GM12878 (cell line): ENCODE results near the gene KMO. TPM values are rescaled to one million over a fixed set of nuclear protein-coding genes. Genes with fewer than 3 reads are reported as not detected.

ENCODE experiments used
- ATAC-seq: fragments of 200-7000 bp; cut with Tn5 transposase; 3 replicates; pipeline ENCODE4 v1.9.1; 2020; ENCODE audit warnings: mild to moderate bottlenecking, moderate library complexity
- BruUV-seq: library from RNA; stranded (reverse); fragments of 400-500 nt; replicated peaks from 2 replicates; lab custom pipeline; 2021; lab: Mats Ljungman, UMichigan
- CTCF ChIA-PET: fragments of 300-600 bp; sonication (Branson Sonifier 250); formaldehyde crosslinking; extraction: SDS; loops from one replicate; lab custom pipeline; 2021; ENCODE audit warnings: inconsistent platforms; lab: Yijun Ruan, JAX
- POLR2A ChIA-PET: fragments of 350-600 bp; formaldehyde crosslinking; extraction: SDS; loops from one replicate; lab custom pipeline; 2021; ENCODE audit warnings: inconsistent platforms; lab: Charles Lee
- RAD21 ChIA-PET: fragments of 300-600 bp; sonication (Branson Sonifier 250); formaldehyde crosslinking; loops from one replicate; lab custom pipeline; 2023; ENCODE audit warnings: antibody characterized with exemption; ENCODE audit not compliant: unreplicated experiment; lab: Charles Lee
- SMC1A ChIA-PET: fragments of 300-600 bp; sonication (Branson Sonifier 250); formaldehyde crosslinking; loops from one replicate; lab custom pipeline; 2023; ENCODE audit not compliant: unreplicated experiment, uncharacterized antibody; lab: Charles Lee
- DNase-seq: peaks from one replicate; pipeline ENCODE4 v3.0.0-alpha.2; 2011; ENCODE audit warnings: low read depth, low spot score
- FAIRE-seq: peaks from 3 replicates; lab custom pipeline; 2011; peaks lifted over from hg19 to GRCh38; lab: Jason Lieb, UNC
- H2AFZ ChIP-seq: 2 replicates; pipeline ENCODE4 v1.6.0; 2011; ENCODE audit warnings: low read depth, low read length, control low read depth; ENCODE audit not compliant: control insufficient read depth
- H3K27ac ChIP-seq: 2 replicates; pipeline ENCODE4 v1.5.1; 2011; ENCODE audit warnings: control low read depth; ENCODE audit not compliant: control insufficient read depth, insufficient read depth
- H3K27me3 ChIP-seq, 2 experiments: replicated peaks in 1 of 2; 2 replicates each; pipeline versions ENCODE4 v1.6.0 to v1.6.1; 2011; ENCODE audit warnings: low read length in 1 of 2; ENCODE audit not compliant: control insufficient read depth in 2 of 2, insufficient read depth in 2 of 2
- H3K36me3 ChIP-seq, 2 experiments: 2 replicates each; pipeline ENCODE4 v1.5.1; 2011; ENCODE audit warnings: low read length in 1 of 2; ENCODE audit not compliant: control insufficient read depth in 2 of 2, insufficient read depth in 2 of 2
- H3K4me1 ChIP-seq: 2 replicates; pipeline ENCODE4 v1.6.1; 2011; ENCODE audit warnings: mild to moderate bottlenecking, low read length, moderate library complexity, mixed read lengths; ENCODE audit not compliant: control insufficient read depth, insufficient read depth
- H3K4me2 ChIP-seq: 2 replicates; pipeline ENCODE4 v1.6.0; 2011; ENCODE audit warnings: control low read depth; ENCODE audit not compliant: control insufficient read depth, insufficient read depth
- H3K4me3 ChIP-seq: fragments of 200-600 bp; sonication (generic); 2 replicates; pipeline ENCODE4 v1.5.1; 2016
- H3K79me2 ChIP-seq: 2 replicates; pipeline ENCODE4 v1.6.0; 2011; ENCODE audit warnings: low read length; ENCODE audit not compliant: control insufficient read depth, insufficient read depth
- H3K9ac ChIP-seq: 2 replicates; pipeline ENCODE4 v1.8.0; 2011; ENCODE audit warnings: low read length, control low read depth, mixed read lengths; ENCODE audit not compliant: control insufficient read depth, insufficient read depth
- H3K9me3 ChIP-seq: replicated peaks from 3 replicates; pipeline ENCODE4 v1.5.1; 2011; ENCODE audit warnings: mild to moderate bottlenecking, low read length; ENCODE audit not compliant: control insufficient read depth, insufficient read depth
- H4K20me1 ChIP-seq: 2 replicates; pipeline ENCODE4 v1.6.0; 2011; ENCODE audit not compliant: control insufficient read depth, insufficient read depth
- ASH2L ChIP-seq: fragments of 300-600, 200-600 bp; sonication (generic); IDR thresholded peaks from 2 replicates; pipeline ENCODE4 v1.6.1; 2017; ENCODE audit warnings: low read depth, mild to moderate bottlenecking, borderline replicate concordance
- BHLHE40 ChIP-seq, 2 experiments: fragments of 450-650 bp in 1 of 2; IDR thresholded peaks; 2 replicates each; pipeline ENCODE4 v1.6.1; 2011 to 2017; ENCODE audit warnings: low read depth in 2 of 2, borderline replicate concordance in 1 of 2, improper control_type of control experiment in 1 of 2, low read length in 1 of 2, mild to moderate bottlenecking in 1 of 2
- CBX5 ChIP-seq: sonication (generic); IDR thresholded peaks from 2 replicates; pipeline ENCODE4 v1.6.1; 2016; ENCODE audit warnings: low read depth, moderate library complexity, mild to moderate bottlenecking, inconsistent platforms
- CREB1 ChIP-seq: IDR thresholded peaks from 2 replicates; pipeline ENCODE4 v1.6.1; 2012; ENCODE audit warnings: low read depth, mild to moderate bottlenecking, inconsistent platforms
- FOXM1 ChIP-seq: IDR thresholded peaks from 2 replicates; pipeline ENCODE4 v1.6.1; 2012; ENCODE audit warnings: low read depth, mild to moderate bottlenecking, inconsistent platforms, low read length, moderate library complexity
- HCFC1 ChIP-seq: fragments of 150-350 bp; IDR thresholded peaks from 2 replicates; pipeline ENCODE4 v1.6.1; 2014; ENCODE audit warnings: low read length
- MXI1 ChIP-seq: fragments of 150-350 bp; IDR thresholded peaks from 2 replicates; pipeline ENCODE4 v1.6.1; 2011; ENCODE audit warnings: low read depth, mild to moderate bottlenecking, inconsistent platforms, low read length, improper control_type of control experiment
- NFIC ChIP-seq: IDR thresholded peaks from 2 replicates; pipeline ENCODE4 v1.6.1; 2012; ENCODE audit warnings: low read depth, mild to moderate bottlenecking, inconsistent platforms, low read length, moderate library complexity
- NR2C2 ChIP-seq: IDR thresholded peaks from 2 replicates; pipeline ENCODE4 v1.6.1; 2011; ENCODE audit warnings: borderline replicate concordance, low read depth; ENCODE audit not compliant: control insufficient read depth, insufficient read length
- SREBF1 ChIP-seq: IDR thresholded peaks from 2 replicates; pipeline ENCODE4 v1.6.1; 2012; ENCODE audit warnings: mild to moderate bottlenecking, low read length
- STAT3 ChIP-seq: IDR thresholded peaks from 2 replicates; pipeline ENCODE4 v1.6.1; 2011; ENCODE audit warnings: low read depth, low read length, improper control_type of control experiment
- ZBED1 ChIP-seq: IDR thresholded peaks from 2 replicates; pipeline ENCODE4 v1.6.1; 2016; ENCODE audit warnings: borderline replicate concordance
- WGBS: methylation state at CpG from one replicate; pipeline ENCODE4 v1.1.6; 2016; ENCODE audit warnings: low lambda C conversion rate; ENCODE audit not compliant: insufficient replicate concordance, insufficient coverage; ENCODE audit errors: missing lambda C conversion rate; 5-methylcytosine and 5-hydroxymethylcytosine counted together
- in situ Hi-C: fragments of 300-500 bp; cut with MboI; formaldehyde crosslinking; loops from 9 replicates; pipeline ENCODE4 v1.14.3; 2018; ENCODE audit warnings: mixed read lengths
- intact Hi-C: fragments of 100-400 bp; cut with micrococcal nuclease; formaldehyde crosslinking; loops from one replicate; pipeline ENCODE4 v1.14.2; 2022; ENCODE audit not compliant: unreplicated experiment
- polyA plus RNA-seq, 11 experiments: library from polyadenylated mRNA; depleted of rRNA in 4 of 11; unstranded in 6 of 11; stranded (reverse) in 5 of 11; fragments of >200 nt; fragmentation: Nextera tagmentation in 4 of 11; fragmentation: Illumina TruSeq in 1 of 11; extraction: Ambion mirVana in 4 of 11; extraction: Trizol in 1 of 11; gene quantifications; 1 replicate in 1 of 11; 2 replicates in 10 of 11; pipeline versions ENCODE4 v1.2.1 to v1.2.3, GENCODE V29; 2011 to 2016; ENCODE audit warnings: inconsistent platforms in 2 of 11, missing spikeins in 2 of 11, low read depth in 1 of 11
- total RNA-seq, 4 experiments: library from RNA; depleted of rRNA in 3 of 4; stranded (reverse); fragments of >200 nt in 3 of 4; fragmentation: Illumina TruSeq in 1 of 4; extraction: Trizol in 1 of 4; gene quantifications; 2 replicates each; pipeline versions ENCODE4 v1.2.1 to v1.2.3, GENCODE V29; 2013 to 2021
- TF ChIP-seq, protein P1 (sequence below): IDR thresholded peaks from 2 replicates; pipeline ENCODE4 v1.6.1; 2012; ENCODE audit warnings: improper control_type of control experiment, low read depth, low read length; ENCODE audit not compliant: insufficient replicate concordance

The KMO gene
- total and polyA plus RNA-seq, 10 of the 15 experiments (the other 5 are each of a cell fraction or from before 2014, with no cell fraction given), result 0.68 to 5.9 (median 1.5) TPM

DNA sequence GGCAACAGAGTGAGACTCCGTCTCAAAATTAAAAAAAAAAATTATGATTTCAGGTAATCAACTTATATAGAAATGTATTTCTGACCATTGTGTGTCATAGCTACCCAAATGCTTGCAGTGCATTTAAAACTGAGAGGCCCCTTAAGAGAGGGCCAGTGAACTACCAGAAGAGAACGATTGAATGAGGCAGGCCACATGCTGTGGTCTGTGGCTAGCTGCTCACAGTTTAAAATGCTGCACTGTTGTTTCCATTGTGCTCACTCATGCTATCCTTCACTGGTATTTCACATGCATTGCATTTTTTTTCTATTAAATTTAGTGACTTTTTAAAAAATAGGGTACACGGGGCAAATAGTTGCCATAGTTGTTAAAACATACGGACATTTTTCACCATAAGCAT, 82.0 kb downstream of the KMO start:
- H3K4me3 ChIP-seq, result no peak overlapping the region
- DNase-seq (no peak), FAIRE-seq (no peak), ATAC-seq (0 out of 3 replicates have a peak, but pooled peaks have one; percentile 33)
- no peak overlapping the region for H2AFZ ChIP-seq
- RAD21 ChIA-PET, result no interaction called here
- H3K27ac ChIP-seq, result no peak overlapping the region
- no peaks in the 10 kb centered on the region for H3K9me3 ChIP-seq
- no peaks in the 10 kb centered on the region for H3K36me3 ChIP-seq
- no TSS peak for BruUV-seq
- POLR2A ChIA-PET, result no interaction called here
- in situ Hi-C loops (loop anchor here (5.0 to 10.0 kb wide), 2 partner anchors 228 to 381 kb away; partner anchors contain the start of gene MAP1LC3C), intact Hi-C loops (loop anchor here (5.0 to 10.0 kb wide), 4 partner anchors 82 to 879 kb away; partner anchors contain the start of genes KMO and MAP1LC3C)
- CTCF ChIA-PET, result interaction anchor here (4.8 kb wide), 1 partner anchor 13 kb away, joined by 59 read pairs; no protein-coding TSS in a partner anchor
- 82% methylated on average over 4 of the region's 4 CpGs for WGBS
- TF ChIP-seq BHLHE40 (IDR thresholded peaks at IDR 0.05; ENCODE audit: borderline replicate concordance in 1 of 2, low read depth in 2 of 2, low read length in 1 of 2) (no peak), STAT3 (no peak), ASH2L (no peak), NR2C2 (no peak), MXI1 (no peak), CBX5 (no peak), NFIC (no peak), ZBED1 (no peak), FOXM1 (no peak), SREBF1 (no peak), HCFC1 (no peak), CREB1 (no peak)
- TF ChIP-seq, protein P1, sequence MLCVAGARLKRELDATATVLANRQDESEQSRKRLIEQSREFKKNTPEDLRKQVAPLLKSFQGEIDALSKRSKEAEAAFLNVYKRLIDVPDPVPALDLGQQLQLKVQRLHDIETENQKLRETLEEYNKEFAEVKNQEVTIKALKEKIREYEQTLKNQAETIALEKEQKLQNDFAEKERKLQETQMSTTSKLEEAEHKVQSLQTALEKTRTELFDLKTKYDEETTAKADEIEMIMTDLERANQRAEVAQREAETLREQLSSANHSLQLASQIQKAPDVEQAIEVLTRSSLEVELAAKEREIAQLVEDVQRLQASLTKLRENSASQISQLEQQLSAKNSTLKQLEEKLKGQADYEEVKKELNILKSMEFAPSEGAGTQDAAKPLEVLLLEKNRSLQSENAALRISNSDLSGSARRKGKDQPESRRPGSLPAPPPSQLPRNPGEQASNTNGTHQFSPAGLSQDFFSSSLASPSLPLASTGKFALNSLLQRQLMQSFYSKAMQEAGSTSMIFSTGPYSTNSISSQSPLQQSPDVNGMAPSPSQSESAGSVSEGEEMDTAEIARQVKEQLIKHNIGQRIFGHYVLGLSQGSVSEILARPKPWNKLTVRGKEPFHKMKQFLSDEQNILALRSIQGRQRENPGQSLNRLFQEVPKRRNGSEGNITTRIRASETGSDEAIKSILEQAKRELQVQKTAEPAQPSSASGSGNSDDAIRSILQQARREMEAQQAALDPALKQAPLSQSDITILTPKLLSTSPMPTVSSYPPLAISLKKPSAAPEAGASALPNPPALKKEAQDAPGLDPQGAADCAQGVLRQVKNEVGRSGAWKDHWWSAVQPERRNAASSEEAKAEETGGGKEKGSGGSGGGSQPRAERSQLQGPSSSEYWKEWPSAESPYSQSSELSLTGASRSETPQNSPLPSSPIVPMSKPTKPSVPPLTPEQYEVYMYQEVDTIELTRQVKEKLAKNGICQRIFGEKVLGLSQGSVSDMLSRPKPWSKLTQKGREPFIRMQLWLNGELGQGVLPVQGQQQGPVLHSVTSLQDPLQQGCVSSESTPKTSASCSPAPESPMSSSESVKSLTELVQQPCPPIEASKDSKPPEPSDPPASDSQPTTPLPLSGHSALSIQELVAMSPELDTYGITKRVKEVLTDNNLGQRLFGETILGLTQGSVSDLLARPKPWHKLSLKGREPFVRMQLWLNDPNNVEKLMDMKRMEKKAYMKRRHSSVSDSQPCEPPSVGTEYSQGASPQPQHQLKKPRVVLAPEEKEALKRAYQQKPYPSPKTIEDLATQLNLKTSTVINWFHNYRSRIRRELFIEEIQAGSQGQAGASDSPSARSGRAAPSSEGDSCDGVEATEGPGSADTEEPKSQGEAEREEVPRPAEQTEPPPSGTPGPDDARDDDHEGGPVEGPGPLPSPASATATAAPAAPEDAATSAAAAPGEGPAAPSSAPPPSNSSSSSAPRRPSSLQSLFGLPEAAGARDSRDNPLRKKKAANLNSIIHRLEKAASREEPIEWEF, result no peak
- H3K4me2 ChIP-seq, result no peak overlapping the region
- H3K79me2 ChIP-seq, result no peaks in the 10 kb centered on the region
- H3K27me3 ChIP-seq, result no peaks in the 10 kb centered on the region
- H3K4me1 ChIP-seq, result no peaks in the 10 kb centered on the region
- H4K20me1 ChIP-seq, result no peaks in the 10 kb centered on the region
- no peak overlapping the region for H3K9ac ChIP-seq
- SMC1A ChIA-PET, result interaction anchor here (1.2 to 1.3 kb wide), 2 partner anchors 66 to 82 kb away, joined by 3 read pairs; partner anchors contain the start of gene KMO
